Smooth muscle cell (in vitro differentiated cells): Measurements from ENCODE around the gene RNF138. TPM values are rescaled to one million over a fixed set of nuclear protein-coding genes. Genes with fewer than 3 reads are reported as not detected.

Experiments used
- DNase-seq: peaks from one replicate; lab custom pipeline; 2025; ENCODE audit not compliant: unreplicated experiment; lab: John Stamatoyannopoulos, UW
- H2AFZ ChIP-seq: fragments of 200-600 bp; sonication (generic); 2 replicates; pipeline ENCODE4 v1.6.0; 2016; ENCODE audit warnings: antibody characterized with exemption, low read depth, mild to moderate bottlenecking
- H3F3A ChIP-seq: fragments of 200-600 bp; sonication (generic); 2 replicates; pipeline ENCODE4 v1.6.0; 2017; ENCODE audit warnings: antibody characterized with exemption, low read depth
- H3K27ac ChIP-seq: fragments of 200-600 bp; sonication (generic); 2 replicates; pipeline ENCODE4 v1.5.1; 2016; ENCODE audit warnings: low read depth, mild to moderate bottlenecking
- H3K27me3 ChIP-seq: fragments of 200-600 bp; sonication (generic); 2 replicates; pipeline ENCODE4 v1.6.1; 2016; ENCODE audit warnings: low read depth, mild to moderate bottlenecking
- H3K36me3 ChIP-seq: fragments of 200-600 bp; sonication (generic); 2 replicates; pipeline ENCODE4 v1.5.1; 2016; ENCODE audit warnings: low read depth
- H3K4me1 ChIP-seq: fragments of 200-600 bp; sonication (generic); 2 replicates; pipeline ENCODE4 v1.5.1; 2016; ENCODE audit warnings: low read depth
- H3K4me2 ChIP-seq: fragments of 200-600 bp; sonication (generic); 2 replicates; pipeline ENCODE4 v1.6.0; 2016; ENCODE audit warnings: mild to moderate bottlenecking
- H3K4me3 ChIP-seq: fragments of 200-600 bp; sonication (generic); 2 replicates; pipeline ENCODE4 v1.5.1; 2016; ENCODE audit warnings: mild to moderate bottlenecking
- H3K79me2 ChIP-seq: fragments of 200-600 bp; sonication (generic); 2 replicates; pipeline ENCODE4 v1.6.0; 2016; ENCODE audit warnings: low read depth, mild to moderate bottlenecking
- H3K9ac ChIP-seq: fragments of 200-600 bp; sonication (generic); 2 replicates; pipeline ENCODE4 v1.6.0; 2016; ENCODE audit warnings: low read depth
- H3K9me3 ChIP-seq: fragments of 200-600 bp; sonication (generic); replicated peaks from 2 replicates; pipeline ENCODE4 v1.5.1; 2016; ENCODE audit warnings: low read depth
- H4K20me1 ChIP-seq: fragments of 200-600 bp; sonication (generic); 2 replicates; pipeline ENCODE4 v1.6.0; 2016; ENCODE audit warnings: low read depth
- WGBS: methylation state at CpG from one replicate; pipeline ENCODE4 v1.1.7; 2016; ENCODE audit warnings: low lambda C conversion rate; 5-methylcytosine and 5-hydroxymethylcytosine counted together
- polyA plus RNA-seq: library from polyadenylated mRNA; unstranded; fragments of >200 nt; fragmentation: Nextera tagmentation; extraction: Ambion mirVana; gene quantifications from 2 replicates; pipeline ENCODE4 v1.2.1, GENCODE V29; 2016
- total RNA-seq: library from RNA; depleted of rRNA; stranded (reverse); fragments of >200 nt; gene quantifications from 2 replicates; pipeline ENCODE4 v1.2.3, GENCODE V29; 2014
- TF ChIP-seq, protein P1 (sequence below): fragments of 200-600 bp; sonication (generic); IDR thresholded peaks from 2 replicates; pipeline ENCODE4 v1.5.1; 2017; ENCODE audit warnings: borderline replicate concordance, mild to moderate bottlenecking, antibody characterized with exemption; ENCODE audit not compliant: insufficient read depth, poor library complexity, severe bottlenecking

The RNF138 gene
- total and polyA plus RNA-seq, 2 experiments from 2014 or later = 10.2 to 15.6 TPM

DNA sequence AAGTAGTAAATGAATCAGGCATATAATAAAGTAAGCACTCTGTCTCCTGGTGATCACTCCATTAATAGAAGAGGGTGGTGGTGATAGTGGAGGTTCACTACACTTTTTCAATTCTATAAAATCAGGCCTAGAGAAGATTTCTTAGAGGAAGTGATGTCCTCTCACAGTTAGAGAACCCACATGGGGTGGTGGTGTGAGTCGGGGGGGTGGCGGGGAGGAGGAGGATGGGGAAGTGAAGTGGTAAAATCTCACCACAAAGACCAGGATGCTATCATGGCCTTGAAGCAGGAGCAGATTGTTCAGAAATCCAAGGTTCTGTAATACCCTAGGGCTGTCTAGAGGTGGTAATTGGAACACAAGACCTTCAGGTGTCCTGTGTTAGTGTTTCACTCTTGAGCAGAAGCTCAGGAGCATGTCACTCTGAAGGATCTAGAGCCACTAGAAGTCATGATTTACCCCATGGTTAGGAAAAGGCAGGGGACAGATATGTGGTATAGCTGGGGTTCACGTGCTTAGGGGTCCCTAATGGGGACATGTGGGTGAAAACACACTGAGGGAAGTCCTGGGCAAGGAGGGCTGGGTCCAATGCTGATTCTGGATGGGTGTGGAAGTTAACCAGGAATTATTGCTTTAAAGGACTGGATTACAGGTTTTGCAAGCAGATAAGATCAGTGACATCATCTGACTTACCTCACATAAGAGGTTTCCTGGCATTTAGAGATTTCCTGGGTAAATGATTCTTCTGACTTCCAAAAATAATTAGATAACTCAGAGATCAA, 42.1 kb upstream of the RNF138 start:
- TF ChIP-seq, protein P1, sequence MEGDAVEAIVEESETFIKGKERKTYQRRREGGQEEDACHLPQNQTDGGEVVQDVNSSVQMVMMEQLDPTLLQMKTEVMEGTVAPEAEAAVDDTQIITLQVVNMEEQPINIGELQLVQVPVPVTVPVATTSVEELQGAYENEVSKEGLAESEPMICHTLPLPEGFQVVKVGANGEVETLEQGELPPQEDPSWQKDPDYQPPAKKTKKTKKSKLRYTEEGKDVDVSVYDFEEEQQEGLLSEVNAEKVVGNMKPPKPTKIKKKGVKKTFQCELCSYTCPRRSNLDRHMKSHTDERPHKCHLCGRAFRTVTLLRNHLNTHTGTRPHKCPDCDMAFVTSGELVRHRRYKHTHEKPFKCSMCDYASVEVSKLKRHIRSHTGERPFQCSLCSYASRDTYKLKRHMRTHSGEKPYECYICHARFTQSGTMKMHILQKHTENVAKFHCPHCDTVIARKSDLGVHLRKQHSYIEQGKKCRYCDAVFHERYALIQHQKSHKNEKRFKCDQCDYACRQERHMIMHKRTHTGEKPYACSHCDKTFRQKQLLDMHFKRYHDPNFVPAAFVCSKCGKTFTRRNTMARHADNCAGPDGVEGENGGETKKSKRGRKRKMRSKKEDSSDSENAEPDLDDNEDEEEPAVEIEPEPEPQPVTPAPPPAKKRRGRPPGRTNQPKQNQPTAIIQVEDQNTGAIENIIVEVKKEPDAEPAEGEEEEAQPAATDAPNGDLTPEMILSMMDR = no peak
- Histone ChIP-seq H3K27ac (no peak overlapping the region), H3K4me1 (no peaks in the 10 kb centered on the region), H3K4me2 (no peak overlapping the region), H2AFZ (no peak overlapping the region), H3K79me2 (no peaks in the 10 kb centered on the region), H3K9ac (no peak overlapping the region), H3F3A (no peaks in the 10 kb centered on the region), H4K20me1 (no peaks in the 10 kb centered on the region), H3K27me3 (no peaks in the 10 kb centered on the region), H3K4me3 (no peak overlapping the region), H3K9me3 (no peaks in the 10 kb centered on the region), H3K36me3 (no peaks in the 10 kb centered on the region)
- no peak for DNase-seq
- WGBS = 89% methylated on average over 3 of the region's 3 CpGs

DNA sequence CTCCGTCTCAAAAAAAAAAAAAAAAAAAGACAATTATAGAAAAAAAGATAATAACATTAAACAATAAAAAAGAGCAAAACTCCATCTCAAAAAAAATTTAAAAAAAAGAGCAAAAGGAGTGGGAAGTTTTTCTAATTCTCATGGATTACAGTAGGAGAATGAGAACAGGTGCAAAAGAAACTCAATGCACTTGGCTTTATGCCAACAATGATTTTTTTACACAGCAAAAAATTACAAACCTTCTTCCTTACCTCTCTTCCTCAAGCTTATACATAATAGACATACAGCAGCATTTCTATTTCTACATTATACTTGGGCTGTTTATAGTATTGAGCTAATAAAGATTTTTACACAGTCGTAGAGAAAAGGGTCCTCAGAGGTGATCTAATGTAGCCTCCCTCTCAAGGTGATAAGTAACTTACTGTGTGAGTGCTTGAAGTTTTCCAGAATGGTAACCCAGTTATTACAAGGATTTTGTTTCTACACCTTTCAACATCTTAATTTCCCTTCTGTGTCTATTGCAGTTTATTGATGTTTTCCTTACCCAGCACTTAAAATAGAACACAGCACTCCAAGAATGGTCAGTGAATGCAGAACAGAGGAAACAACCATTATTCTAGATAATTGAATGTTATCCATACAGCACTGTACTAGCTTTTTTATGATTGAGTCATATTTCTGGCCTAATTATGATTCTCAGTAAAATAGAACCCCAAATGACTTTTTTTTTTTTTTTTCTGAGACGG, 34.9 kb upstream of the RNF138 start:
- TF ChIP-seq, protein P1 = no peak
- 85% methylated on average over 3 of the region's 3 CpGs for WGBS
- Histone ChIP-seq H3K9ac (no peak overlapping the region), H3F3A (no peaks in the 10 kb centered on the region), H3K27me3 (no peaks in the 10 kb centered on the region), H3K9me3 (no peaks in the 10 kb centered on the region), H3K79me2 (no peaks in the 10 kb centered on the region), H4K20me1 (no peaks in the 10 kb centered on the region), H2AFZ (no peak overlapping the region), H3K4me1 (peaks cover 3% of the 10 kb centered on the region), H3K4me2 (no peak overlapping the region), H3K36me3 (no peaks in the 10 kb centered on the region), H3K4me3 (no peak overlapping the region), H3K27ac (no peak overlapping the region)
- no peak for DNase-seq

DNA sequence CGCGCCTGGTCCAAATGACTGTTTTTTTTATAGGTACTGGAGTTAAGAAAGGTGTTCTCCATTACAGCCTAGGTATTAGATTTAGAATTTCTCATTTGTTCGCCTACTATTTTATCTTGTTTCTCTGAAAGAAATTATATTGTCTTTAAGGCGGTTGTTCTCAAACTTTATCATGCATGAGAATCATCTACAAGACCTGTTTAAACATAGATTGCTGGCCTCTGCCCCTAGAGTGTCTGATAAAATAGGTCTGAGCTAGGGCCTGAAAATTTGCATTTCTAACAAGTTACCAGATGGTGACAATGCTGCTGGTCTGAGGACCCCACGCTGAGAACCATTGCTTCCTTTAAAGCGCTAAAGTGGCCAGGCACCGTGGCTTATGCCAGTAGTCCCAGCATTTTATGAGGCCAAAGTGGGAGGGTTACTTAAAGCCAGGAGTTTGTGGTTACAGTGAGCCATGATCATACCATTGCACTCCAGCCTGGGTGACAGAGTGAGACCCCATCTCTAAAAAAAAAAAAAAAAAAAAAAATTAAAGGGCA, 34.0 kb upstream of the RNF138 start:
- no peaks in the 10 kb centered on the region for H3F3A ChIP-seq
- H3K36me3 ChIP-seq = no peaks in the 10 kb centered on the region
- no peaks in the 10 kb centered on the region for H3K9me3 ChIP-seq
- no peak overlapping the region for H3K4me2 ChIP-seq
- no peaks in the 10 kb centered on the region for H3K79me2 ChIP-seq
- H3K27ac ChIP-seq = no peak overlapping the region
- H4K20me1 ChIP-seq = no peaks in the 10 kb centered on the region
- no peak overlapping the region for H3K4me3 ChIP-seq
- H3K27me3 ChIP-seq = no peaks in the 10 kb centered on the region
- DNase-seq = no peak
- H2AFZ ChIP-seq = no peak overlapping the region
- TF ChIP-seq, protein P1 = no peak
- H3K9ac ChIP-seq = no peak overlapping the region
- WGBS = 54% methylated on average over 7 of the region's 7 CpGs
- H3K4me1 ChIP-seq = peaks cover 3% of the 10 kb centered on the region
